ENCODE measurements around the gene DNASE2. TPM values are rescaled to one million over a fixed set of nuclear protein-coding genes. Genes with fewer than 3 reads are reported as not detected.

Gene DNASE2
- total and polyA plus RNA-seq, 7 donors, result 5.5 to 23.0 (median 9.7) TPM

DNA sequence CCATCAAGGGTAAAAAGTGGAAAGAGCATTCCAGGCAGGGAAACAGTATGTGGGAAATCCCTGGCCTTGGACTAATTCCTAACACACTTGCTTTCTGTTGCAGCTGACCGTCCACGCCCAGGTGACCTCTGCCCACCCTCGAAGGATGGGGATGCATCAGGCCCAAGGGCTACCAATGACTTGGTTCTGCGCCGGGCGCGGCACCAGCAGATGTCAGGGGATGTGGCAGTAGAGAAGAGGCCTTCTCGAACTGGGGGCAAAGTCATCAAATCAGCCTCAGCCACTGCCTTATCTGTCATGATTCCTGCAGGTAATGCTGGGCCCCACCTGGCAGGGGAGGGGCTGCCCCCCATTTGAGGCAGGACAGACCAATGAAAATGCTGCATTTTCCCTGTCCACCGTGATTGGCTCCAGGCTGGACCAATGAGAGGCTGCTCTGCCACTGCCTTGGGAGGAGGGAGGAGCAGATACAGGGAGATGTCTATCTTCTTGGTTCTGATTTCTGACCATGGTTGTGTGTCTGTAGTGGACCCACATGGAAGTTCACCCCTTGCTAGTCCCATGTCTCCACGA, 12.6 kb downstream of the DNASE2 start:
- 91 to 96% (median 93%) methylated on average over 9 to 10 of the region's 10 CpGs for WGBS, 3 donors
- no peak for ATAC-seq
- no peaks in the 10 kb centered on the region for H3K36me3 ChIP-seq (ENCODE audit: insufficient read depth in 1 of 2, low read depth in 1 of 2)
- no peaks in the 10 kb centered on the region for H3K9me3 ChIP-seq
- intact Hi-C loops (cut with DNase I), result no loop called here
- H3K27me3 ChIP-seq (ENCODE audit: insufficient read depth in 3 of 3, low read length in 2 of 3), result peaks cover 0 to 11% (median 6%) of the 10 kb centered on the region in 3 donors
- H3K27ac ChIP-seq, result no peak overlapping the region
- no peak overlapping the region for H3K4me3 ChIP-seq
- H3K4me1 ChIP-seq, result peaks cover 4% of the 10 kb centered on the region
- DNase-seq, result no peak
- TF ChIP-seq, protein P1, sequence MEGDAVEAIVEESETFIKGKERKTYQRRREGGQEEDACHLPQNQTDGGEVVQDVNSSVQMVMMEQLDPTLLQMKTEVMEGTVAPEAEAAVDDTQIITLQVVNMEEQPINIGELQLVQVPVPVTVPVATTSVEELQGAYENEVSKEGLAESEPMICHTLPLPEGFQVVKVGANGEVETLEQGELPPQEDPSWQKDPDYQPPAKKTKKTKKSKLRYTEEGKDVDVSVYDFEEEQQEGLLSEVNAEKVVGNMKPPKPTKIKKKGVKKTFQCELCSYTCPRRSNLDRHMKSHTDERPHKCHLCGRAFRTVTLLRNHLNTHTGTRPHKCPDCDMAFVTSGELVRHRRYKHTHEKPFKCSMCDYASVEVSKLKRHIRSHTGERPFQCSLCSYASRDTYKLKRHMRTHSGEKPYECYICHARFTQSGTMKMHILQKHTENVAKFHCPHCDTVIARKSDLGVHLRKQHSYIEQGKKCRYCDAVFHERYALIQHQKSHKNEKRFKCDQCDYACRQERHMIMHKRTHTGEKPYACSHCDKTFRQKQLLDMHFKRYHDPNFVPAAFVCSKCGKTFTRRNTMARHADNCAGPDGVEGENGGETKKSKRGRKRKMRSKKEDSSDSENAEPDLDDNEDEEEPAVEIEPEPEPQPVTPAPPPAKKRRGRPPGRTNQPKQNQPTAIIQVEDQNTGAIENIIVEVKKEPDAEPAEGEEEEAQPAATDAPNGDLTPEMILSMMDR (IDR thresholded peaks at IDR 0.05), result no peak

DNA sequence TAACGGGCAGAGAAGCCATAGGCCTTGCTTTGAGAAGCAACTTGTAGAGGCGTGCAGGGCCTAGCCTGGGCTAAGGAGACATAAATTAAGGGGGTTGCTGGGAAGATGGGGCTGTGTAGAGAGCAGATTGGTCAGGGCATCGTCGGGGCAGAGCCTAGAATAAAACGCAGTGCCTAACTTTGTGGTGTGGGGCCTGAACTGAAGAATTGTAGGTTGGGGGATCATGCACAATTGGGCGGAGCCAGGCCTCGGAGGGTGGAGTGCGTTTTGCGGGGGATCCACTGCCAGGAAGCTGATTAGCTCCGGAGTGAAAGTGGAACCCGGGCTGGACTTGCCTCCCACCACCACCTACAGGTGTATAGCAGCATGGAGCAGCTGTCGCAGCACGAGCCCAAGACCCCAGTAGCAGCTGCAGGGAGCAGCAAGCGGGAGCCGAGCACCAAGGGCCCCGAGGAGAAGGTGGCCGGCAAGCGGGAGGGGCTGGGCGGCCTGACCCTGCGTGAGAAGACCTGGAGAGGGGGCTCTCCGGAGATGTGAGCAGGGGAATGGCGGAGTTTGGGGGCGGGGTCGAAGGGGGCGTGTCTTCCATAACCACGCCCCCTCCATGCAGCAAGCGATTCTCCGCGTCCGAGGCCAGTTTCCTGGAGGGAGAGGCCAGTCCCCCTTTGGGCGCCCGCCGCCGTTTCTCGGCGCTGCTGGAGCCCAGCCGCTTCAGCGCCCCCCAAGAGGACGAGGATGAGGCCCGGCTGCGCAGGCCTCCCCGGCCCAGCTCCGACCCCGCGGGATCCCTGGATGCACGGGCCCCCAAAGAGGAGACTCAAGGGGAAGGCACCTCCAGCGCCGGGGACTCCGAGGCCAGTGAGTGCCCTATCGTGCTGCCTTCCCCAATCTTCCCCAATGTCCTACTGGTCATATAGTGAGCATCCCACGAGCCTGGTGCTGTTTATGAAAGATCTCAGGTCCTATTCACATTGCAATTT, 13.8 kb downstream of the DNASE2 start:
- WGBS, 3 donors, result 9 to 12% (median 12%) methylated on average over 42 to 51 of the region's 51 CpGs
- Histone ChIP-seq H3K36me3 (ENCODE audit: insufficient read depth in 1 of 2, low read depth in 1 of 2) (no peaks in the 10 kb centered on the region), H3K9me3 (no peaks in the 10 kb centered on the region), H3K4me3 (peak overlapping the region; percentile 46), H3K27me3 (ENCODE audit: insufficient read depth in 3 of 3, low read length in 2 of 3) (peaks cover 0 to 11% (median 6%) of the 10 kb centered on the region in 3 donors), H3K27ac (no peak overlapping the region), H3K4me1 (peaks cover 4% of the 10 kb centered on the region)
- peak; percentile 43 to 66 for DNase-seq
- ATAC-seq, result peak in 3 of 4 donors; percentile 39 to 57 (median 48)
- TF ChIP-seq, protein P1 (IDR thresholded peaks at IDR 0.05), result no peak
- intact Hi-C loops (cut with DNase I), result no loop called here

DNA sequence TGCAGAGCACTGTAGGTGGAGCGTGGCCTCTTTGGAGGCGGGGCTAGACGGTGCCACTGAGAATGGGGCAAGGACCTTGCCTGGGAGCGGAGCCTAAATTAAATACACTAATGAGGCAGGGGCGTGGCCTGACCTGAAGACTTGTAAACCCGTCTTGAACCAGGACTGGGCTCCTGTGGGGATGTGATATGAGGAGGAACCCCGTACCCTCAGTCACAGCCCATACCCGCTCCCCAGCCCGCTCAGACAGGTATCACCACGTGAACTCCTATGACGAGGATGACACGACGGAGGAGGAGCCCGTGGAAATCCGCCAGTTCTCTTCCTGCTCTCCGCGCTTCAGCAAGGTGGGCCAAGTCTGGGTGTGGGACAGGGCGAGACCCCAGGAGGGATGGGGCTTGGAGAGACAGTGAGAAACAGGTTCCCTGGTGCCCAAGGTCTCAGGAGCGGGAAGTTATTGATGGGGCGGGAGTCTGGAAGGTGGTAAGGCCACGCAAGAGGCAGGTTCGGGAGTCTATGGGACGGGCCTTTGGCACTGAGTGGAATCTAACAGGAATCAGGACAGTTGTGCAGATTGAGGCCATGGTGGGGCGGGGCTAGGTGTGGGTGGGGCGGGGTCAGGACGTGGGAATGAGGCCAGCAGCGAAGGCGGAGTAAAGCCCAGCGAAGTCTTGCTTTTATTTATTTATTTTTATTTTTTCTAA, 14.7 kb downstream of the DNASE2 start:
- ATAC-seq, result no peak
- peaks cover 4% of the 10 kb centered on the region for H3K4me1 ChIP-seq
- no peak overlapping the region for H3K27ac ChIP-seq
- no peak for DNase-seq
- H3K27me3 ChIP-seq (ENCODE audit: insufficient read depth in 3 of 3, low read length in 2 of 3), result peaks cover 0 to 11% (median 6%) of the 10 kb centered on the region in 3 donors
- TF ChIP-seq, protein P1 (IDR thresholded peaks at IDR 0.05), result no peak
- intact Hi-C loops (cut with DNase I), result no loop called here
- no peak overlapping the region for H3K4me3 ChIP-seq
- 86 to 89% (median 86%) methylated on average over 27 to 29 of the region's 29 CpGs for WGBS, 3 donors
- no peaks in the 10 kb centered on the region for H3K9me3 ChIP-seq
- H3K36me3 ChIP-seq (ENCODE audit: insufficient read depth in 1 of 2, low read depth in 1 of 2), result no peaks in the 10 kb centered on the region

DNA sequence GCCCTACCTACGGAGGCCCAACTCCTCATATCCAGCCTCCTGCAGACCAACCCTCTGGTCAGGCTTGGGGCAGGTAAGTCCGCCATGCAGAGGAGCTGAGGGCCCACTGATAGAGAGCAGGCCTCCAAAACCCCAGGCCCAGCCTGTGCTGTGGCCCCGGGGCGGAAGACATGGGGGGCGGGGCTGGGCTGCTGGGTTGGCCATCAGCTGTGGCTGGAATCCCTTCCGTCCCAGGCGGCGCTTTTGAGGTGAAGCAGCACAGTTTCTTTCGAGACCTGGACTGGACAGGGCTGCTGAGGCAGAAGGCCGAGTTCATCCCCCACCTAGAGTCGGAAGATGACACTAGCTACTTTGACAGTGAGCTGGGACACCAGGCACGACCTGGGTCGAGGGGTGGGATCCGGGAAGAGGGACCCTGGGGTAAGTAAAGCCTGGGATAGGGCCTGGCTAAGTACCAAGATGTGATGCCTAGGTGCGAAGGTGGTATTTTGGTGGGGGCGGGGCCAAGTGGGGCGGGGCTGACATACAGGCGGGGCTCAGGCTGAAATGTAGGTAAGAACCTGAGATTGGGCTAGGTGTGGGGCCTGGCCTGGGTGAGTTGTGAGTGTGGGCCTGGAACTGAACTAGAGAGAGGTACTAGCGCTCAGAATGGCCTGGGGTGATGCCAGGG, 15.4 kb downstream of the DNASE2 start:
- TF ChIP-seq, protein P1 (IDR thresholded peaks at IDR 0.05), result no peak
- Histone ChIP-seq H3K36me3 (ENCODE audit: insufficient read depth in 1 of 2, low read depth in 1 of 2) (no peaks in the 10 kb centered on the region), H3K27me3 (ENCODE audit: insufficient read depth in 3 of 3, low read length in 2 of 3) (peaks cover 0 to 11% (median 6%) of the 10 kb centered on the region in 3 donors), H3K4me3 (no peak overlapping the region), H3K27ac (no peak overlapping the region), H3K4me1 (peaks cover 4% of the 10 kb centered on the region), H3K9me3 (no peaks in the 10 kb centered on the region)
- WGBS, 3 donors, result 80 to 82% (median 81%) methylated on average over 19 of the region's 19 CpGs
- no peak for DNase-seq
- ATAC-seq, result no peak
- intact Hi-C loops (cut with DNase I), result no loop called here
